Measurements from ENCODE around the gene FAM114A1.
A peak's percentile ranks its signal among the peaks of the same experiment; 100 is the strongest.

Gene FAM114A1

GRCh38 chr4:38867478-38868058, at the start of gene FAM114A1:
FAM114A1 (plus strand) TSS chr4:38867806; CDS start chr4:38878079, 10,273 bp downstream.
- Histone ChIP-seq H3K27me3 (ENCODE audit: control insufficient read depth, insufficient read depth, low read length) (no peaks in the 10 kb centered on the region), H3K27ac (ENCODE audit: low read depth, low read length) (peak within 1 kb of the TSS; percentile 99), H3K9ac (ENCODE audit: low read length) (peak within 1 kb of the TSS; percentile 90), H3K4me3 (ENCODE audit: low read length) (peak within 1 kb of the TSS; percentile 88), H3K36me3 (ENCODE audit: control insufficient read depth, insufficient read depth, low read length) (peaks cover 3% of the 10 kb centered on the region), H3K4me1 (ENCODE audit: control insufficient read depth, insufficient read depth, low read length) (peaks cover 32% of the 10 kb centered on the region)

- no peaks in the 10 kb centered on the region for H3K36me3 ChIP-seq (ENCODE audit: control insufficient read depth, insufficient read depth, low read length)
- no peak overlapping the region for H3K4me3 ChIP-seq (ENCODE audit: low read length)
- no peaks in the 10 kb centered on the region for H3K4me1 ChIP-seq (ENCODE audit: control insufficient read depth, insufficient read depth, low read length)
- no peak overlapping the region for H3K9ac ChIP-seq (ENCODE audit: low read length)
- no peak overlapping the region for H3K27ac ChIP-seq (ENCODE audit: low read depth, low read length)
- peaks cover 2% of the 10 kb centered on the region for H3K27me3 ChIP-seq (ENCODE audit: control insufficient read depth, insufficient read depth, low read length)
Measured at GRCh38 chr4:38818441-38818976, 49.1 kb upstream of the FAM114A1 start.

- Histone ChIP-seq H3K9ac (ENCODE audit: low read length) (no peak overlapping the region), H3K27me3 (ENCODE audit: control insufficient read depth, insufficient read depth, low read length) (peaks cover 2% of the 10 kb centered on the region), H3K36me3 (ENCODE audit: control insufficient read depth, insufficient read depth, low read length) (no peaks in the 10 kb centered on the region), H3K27ac (ENCODE audit: low read depth, low read length) (no peak overlapping the region), H3K4me3 (ENCODE audit: low read length) (no peak overlapping the region), H3K4me1 (ENCODE audit: control insufficient read depth, insufficient read depth, low read length) (no peaks in the 10 kb centered on the region)
Measured at GRCh38 chr4:38819569-38819968, 48.0 kb upstream of the FAM114A1 start.

GRCh38 chr4:38820329-38821061, 47.1 kb upstream of the FAM114A1 start:
- Histone ChIP-seq H3K4me1 (ENCODE audit: control insufficient read depth, insufficient read depth, low read length) (no peaks in the 10 kb centered on the region), H3K9ac (ENCODE audit: low read length) (no peak overlapping the region), H3K4me3 (ENCODE audit: low read length) (no peak overlapping the region), H3K36me3 (ENCODE audit: control insufficient read depth, insufficient read depth, low read length) (no peaks in the 10 kb centered on the region), H3K27ac (ENCODE audit: low read depth, low read length) (no peak overlapping the region), H3K27me3 (ENCODE audit: control insufficient read depth, insufficient read depth, low read length) (no peaks in the 10 kb centered on the region)

DNA sequence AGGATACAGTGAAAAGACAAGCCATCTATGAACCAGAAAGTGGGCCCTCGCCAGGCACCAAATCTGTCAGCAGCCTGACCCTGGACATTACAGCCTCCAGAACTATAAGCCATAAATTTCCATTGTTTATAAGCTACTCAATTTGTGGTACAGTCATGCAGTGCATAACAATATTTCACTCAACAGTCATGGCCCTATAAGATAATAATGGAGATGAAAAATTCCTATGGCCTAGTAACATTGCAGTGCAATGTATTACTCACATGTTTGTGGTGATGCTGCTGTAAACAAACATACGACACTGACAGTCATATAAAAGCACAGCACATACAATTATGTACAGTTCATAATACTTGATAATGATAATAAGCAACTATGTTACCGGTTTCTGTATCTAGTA, 45.9 kb upstream of the FAM114A1 start:
- H3K4me3 ChIP-seq (ENCODE audit: low read length) = no peak overlapping the region
- H3K36me3 ChIP-seq (ENCODE audit: control insufficient read depth, insufficient read depth, low read length) = no peaks in the 10 kb centered on the region
- no peak overlapping the region for H3K9ac ChIP-seq (ENCODE audit: low read length)
- H3K4me1 ChIP-seq (ENCODE audit: control insufficient read depth, insufficient read depth, low read length) = no peaks in the 10 kb centered on the region
- H3K27ac ChIP-seq (ENCODE audit: low read depth, low read length) = no peak overlapping the region
- H3K27me3 ChIP-seq (ENCODE audit: control insufficient read depth, insufficient read depth, low read length) = no peaks in the 10 kb centered on the region

- no peaks in the 10 kb centered on the region for H3K36me3 ChIP-seq (ENCODE audit: control insufficient read depth, insufficient read depth, low read length)
- no peak overlapping the region for H3K4me3 ChIP-seq (ENCODE audit: low read length)
- H3K9ac ChIP-seq (ENCODE audit: low read length) = no peak overlapping the region
Measured at GRCh38 chr4:38822748-38823303, 44.8 kb upstream of the FAM114A1 start.

DNA sequence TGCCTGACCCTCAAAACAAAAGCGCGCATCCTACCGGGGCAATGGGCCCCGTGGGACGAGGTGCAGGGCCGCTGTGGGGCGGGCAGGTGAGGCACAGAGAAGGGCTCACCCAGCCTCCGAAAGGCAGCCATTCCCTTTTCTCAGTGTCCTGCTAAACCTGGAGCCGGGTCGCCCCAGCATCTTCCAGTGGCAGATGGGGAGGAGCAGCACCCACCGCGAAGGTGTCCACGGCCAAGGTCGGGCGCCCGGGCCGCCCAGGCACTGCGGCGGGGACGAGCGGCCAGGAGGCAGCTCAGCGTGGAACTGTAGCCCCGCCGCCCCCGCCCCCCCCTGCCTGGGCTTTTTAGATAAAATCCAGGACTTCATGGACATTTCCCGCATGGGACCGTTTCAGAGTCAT, 43.8 kb upstream of the FAM114A1 start:
- Histone ChIP-seq H3K27ac (ENCODE audit: low read depth, low read length) (no peak overlapping the region), H3K4me3 (ENCODE audit: low read length) (no peak overlapping the region), H3K9ac (ENCODE audit: low read length) (no peak overlapping the region), H3K4me1 (ENCODE audit: control insufficient read depth, insufficient read depth, low read length) (no peaks in the 10 kb centered on the region), H3K36me3 (ENCODE audit: control insufficient read depth, insufficient read depth, low read length) (no peaks in the 10 kb centered on the region), H3K27me3 (ENCODE audit: control insufficient read depth, insufficient read depth, low read length) (no peaks in the 10 kb centered on the region)

More at GRCh38 chr4:38822748-38823303, 44.8 kb upstream of the FAM114A1 start:
- Histone ChIP-seq H3K27me3 (ENCODE audit: control insufficient read depth, insufficient read depth, low read length) (no peaks in the 10 kb centered on the region), H3K4me1 (ENCODE audit: control insufficient read depth, insufficient read depth, low read length) (no peaks in the 10 kb centered on the region), H3K27ac (ENCODE audit: low read depth, low read length) (no peak overlapping the region)

- H3K4me3 ChIP-seq (ENCODE audit: low read length) = no peak overlapping the region
- H3K4me1 ChIP-seq (ENCODE audit: control insufficient read depth, insufficient read depth, low read length) = no peaks in the 10 kb centered on the region
- H3K36me3 ChIP-seq (ENCODE audit: control insufficient read depth, insufficient read depth, low read length) = no peaks in the 10 kb centered on the region
- H3K27me3 ChIP-seq (ENCODE audit: control insufficient read depth, insufficient read depth, low read length) = no peaks in the 10 kb centered on the region
- H3K9ac ChIP-seq (ENCODE audit: low read length) = no peak overlapping the region
- H3K27ac ChIP-seq (ENCODE audit: low read depth, low read length) = no peak overlapping the region
Measured at GRCh38 chr4:38829237-38829636, 38.4 kb upstream of the FAM114A1 start.

DNA sequence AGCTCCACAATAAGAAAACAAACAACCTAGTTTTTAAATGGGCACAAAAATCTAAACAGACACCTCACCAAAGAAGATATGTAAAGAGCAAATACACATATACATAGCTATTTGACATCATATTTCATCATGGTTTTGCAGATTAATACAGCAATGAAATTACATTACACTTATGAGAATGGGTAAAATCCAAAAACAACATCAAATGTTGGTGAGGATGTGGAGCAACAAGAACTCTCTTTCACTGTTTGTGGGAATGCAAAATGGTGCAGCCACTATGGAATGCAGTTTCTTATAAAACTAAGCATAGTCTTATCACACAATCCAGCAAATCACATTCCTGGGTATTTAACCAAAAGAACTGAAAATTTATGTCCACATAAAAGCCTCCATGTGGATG, 36.0 kb upstream of the FAM114A1 start:
- no peak overlapping the region for H3K4me3 ChIP-seq (ENCODE audit: low read length)
- no peak overlapping the region for H3K27ac ChIP-seq (ENCODE audit: low read depth, low read length)
- H3K9ac ChIP-seq (ENCODE audit: low read length) = no peak overlapping the region
- H3K36me3 ChIP-seq (ENCODE audit: control insufficient read depth, insufficient read depth, low read length) = no peaks in the 10 kb centered on the region
- no peaks in the 10 kb centered on the region for H3K27me3 ChIP-seq (ENCODE audit: control insufficient read depth, insufficient read depth, low read length)
- H3K4me1 ChIP-seq (ENCODE audit: control insufficient read depth, insufficient read depth, low read length) = no peaks in the 10 kb centered on the region

GRCh38 chr4:38832206-38832605, 35.4 kb upstream of the FAM114A1 start:
- H3K4me1 ChIP-seq (ENCODE audit: control insufficient read depth, insufficient read depth, low read length) = no peaks in the 10 kb centered on the region
- H3K27me3 ChIP-seq (ENCODE audit: control insufficient read depth, insufficient read depth, low read length) = no peaks in the 10 kb centered on the region
- no peak overlapping the region for H3K4me3 ChIP-seq (ENCODE audit: low read length)
- H3K27ac ChIP-seq (ENCODE audit: low read depth, low read length) = no peak overlapping the region
- H3K36me3 ChIP-seq (ENCODE audit: control insufficient read depth, insufficient read depth, low read length) = no peaks in the 10 kb centered on the region
- H3K9ac ChIP-seq (ENCODE audit: low read length) = no peak overlapping the region

GRCh38 chr4:38832624-38833528, 34.7 kb upstream of the FAM114A1 start:
- Histone ChIP-seq H3K36me3 (ENCODE audit: control insufficient read depth, insufficient read depth, low read length) (no peaks in the 10 kb centered on the region), H3K4me3 (ENCODE audit: low read length) (no peak overlapping the region), H3K27ac (ENCODE audit: low read depth, low read length) (no peak overlapping the region), H3K9ac (ENCODE audit: low read length) (no peak overlapping the region), H3K27me3 (ENCODE audit: control insufficient read depth, insufficient read depth, low read length) (no peaks in the 10 kb centered on the region), H3K4me1 (ENCODE audit: control insufficient read depth, insufficient read depth, low read length) (no peaks in the 10 kb centered on the region)

DNA sequence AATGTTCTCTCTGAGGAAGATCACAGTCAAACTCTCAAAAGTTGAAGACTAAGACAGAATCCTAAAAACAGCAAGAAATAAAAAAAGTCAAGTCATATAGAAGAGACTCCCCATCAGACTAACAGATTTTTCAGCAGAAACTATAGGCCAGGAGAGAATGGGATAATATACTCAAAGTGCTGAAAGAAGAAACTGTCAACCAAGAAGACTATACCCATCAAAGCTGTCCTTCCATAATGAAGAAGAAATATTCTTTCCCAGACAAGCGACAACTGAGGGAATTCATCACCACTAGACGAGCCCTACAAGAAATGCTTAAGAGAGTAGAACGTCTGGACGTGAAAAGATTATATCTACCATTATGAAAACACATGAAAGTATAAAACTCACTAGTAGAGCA, 33.0 kb upstream of the FAM114A1 start:
- Histone ChIP-seq H3K4me1 (ENCODE audit: control insufficient read depth, insufficient read depth, low read length) (no peaks in the 10 kb centered on the region), H3K27ac (ENCODE audit: low read depth, low read length) (no peak overlapping the region), H3K27me3 (ENCODE audit: control insufficient read depth, insufficient read depth, low read length) (no peaks in the 10 kb centered on the region), H3K4me3 (ENCODE audit: low read length) (no peak overlapping the region), H3K36me3 (ENCODE audit: control insufficient read depth, insufficient read depth, low read length) (no peaks in the 10 kb centered on the region), H3K9ac (ENCODE audit: low read length) (no peak overlapping the region)
